A549 (cell line): ENCODE results near the gene ADAMTS15. TPM values are rescaled to one million over a fixed set of nuclear protein-coding genes. Genes with fewer than 3 reads are reported as not detected.

Experiments
- ATAC-seq, 2 experiments: fragments of 200-7000 bp in 1 of 2; fragments of >200 bp in 1 of 2; cut with Nextera tagmentation in 1 of 2; cut with Tn5 transposase in 1 of 2; 3 replicates each; pipeline versions ENCODE4 v1.8.0 to v1.9.1; 2018 to 2020; ENCODE audit warnings: mild to moderate bottlenecking in 1 of 2, moderate library complexity in 1 of 2
- CTCF ChIA-PET: fragments of 300-600 bp; sonication (Branson Sonifier 250); formaldehyde crosslinking; extraction: SDS; loops from one replicate; lab custom pipeline; 2021; ENCODE audit warnings: antibody characterized with exemption, inconsistent platforms; lab: Yijun Ruan, JAX
- POLR2A ChIA-PET: fragments of 350-600 bp; formaldehyde crosslinking; extraction: SDS; loops from one replicate; lab custom pipeline; 2021; ENCODE audit warnings: antibody characterized with exemption, inconsistent platforms; lab: Yijun Ruan, JAX
- DNase-seq, 2 experiments: peaks; one replicate each; pipeline versions ENCODE4 v3.0.0 to v3.0.0-alpha.2; 2011 to 2016; ENCODE audit warnings: low read depth in 1 of 2, low spot score in 1 of 2
- FAIRE-seq: peaks from 2 replicates; lab custom pipeline; 2011; peaks lifted over from hg19 to GRCh38; lab: Jason Lieb, UNC
- H3K27ac ChIP-seq, 2 experiments: fragments of >200 bp; sonication (Bioruptor Twin); formaldehyde crosslinking; 3 replicates each; pipeline ENCODE4 v1.5.1; 2016 to 2017
- H3K4me1 ChIP-seq: fragments of >200 bp; sonication (Bioruptor Twin); formaldehyde crosslinking; 3 replicates; pipeline ENCODE4 v1.6.1; 2016
- H3K4me2 ChIP-seq: fragments of >200 bp; sonication (Bioruptor Twin); formaldehyde crosslinking; 3 replicates; pipeline ENCODE4 v1.6.1; 2016
- H3K4me3 ChIP-seq: fragments of >200 bp; sonication (Bioruptor Twin); formaldehyde crosslinking; 3 replicates; pipeline ENCODE4 v1.5.1; 2016
- H3K9me3 ChIP-seq: fragments of >200 bp; sonication (Bioruptor Twin); formaldehyde crosslinking; 3 replicates; pipeline ENCODE4 v1.6.1; 2016
- BHLHE40 ChIP-seq: IDR thresholded peaks from 2 replicates; pipeline ENCODE4 v1.6.1; 2012; ENCODE audit warnings: low read depth, low read length, inconsistent platforms
- EHF ChIP-seq: fragments of 250-450 bp; sonication (Bioruptor Pico); IDR thresholded peaks from 2 replicates; pipeline ENCODE4 v1.5.0; 2020; ENCODE audit warnings: mild to moderate bottlenecking
- FOSB ChIP-seq: fragments of 250-450 bp; sonication (Bioruptor Pico); IDR thresholded peaks from 2 replicates; pipeline ENCODE4 v1.5.0; 2020; ENCODE audit warnings: mild to moderate bottlenecking, moderate library complexity
- FOXS1 ChIP-seq: fragments of 250-450 bp; sonication (Bioruptor Pico); IDR thresholded peaks from 2 replicates; pipeline ENCODE4 v1.5.0; 2020; ENCODE audit warnings: mild to moderate bottlenecking, moderate library complexity
- HOXA7 ChIP-seq: fragments of 250-450 bp; sonication (Bioruptor Pico); IDR thresholded peaks from 2 replicates; pipeline ENCODE4 v1.5.0; 2020; ENCODE audit warnings: mild to moderate bottlenecking, moderate library complexity
- KDM1A ChIP-seq: fragments of 200-600 bp; sonication (generic); IDR thresholded peaks from 2 replicates; pipeline ENCODE4 v1.6.1; 2016; ENCODE audit warnings: low read depth, mild to moderate bottlenecking
- MAFK ChIP-seq: fragments of 450-650 bp; IDR thresholded peaks from 2 replicates; pipeline ENCODE4 v1.6.1; 2014; ENCODE audit not compliant: partially characterized antibody
- NFE2L2 ChIP-seq: fragments of 150-350 bp; conservative IDR thresholded peaks from 2 replicates; pipeline ENCODE4 v1.6.1; 2014; ENCODE audit warnings: low read length
- POLR2A ChIP-seq: IDR thresholded peaks from 2 replicates; pipeline ENCODE4 v1.6.1; 2012; ENCODE audit warnings: mild to moderate bottlenecking, low read length
- RAD21 ChIP-seq, 2 experiments: fragments of >200 bp in 1 of 2; sonication (Bioruptor Twin) in 1 of 2; formaldehyde crosslinking in 1 of 2; IDR thresholded peaks in 1 of 2; conservative IDR thresholded peaks in 1 of 2; 2 replicates in 1 of 2; 3 replicates in 1 of 2; pipeline ENCODE4 v1.6.1; 2012 to 2018; ENCODE audit warnings: inconsistent platforms in 1 of 2
- RNF2 ChIP-seq: fragments of 200-600 bp; sonication (generic); IDR thresholded peaks from 2 replicates; pipeline ENCODE4 v1.6.1; 2016; ENCODE audit warnings: low read depth, mild to moderate bottlenecking, antibody characterized with exemption, moderate library complexity, borderline replicate concordance
- SREBF2 ChIP-seq: fragments of 450-650 bp; IDR thresholded peaks from 2 replicates; pipeline ENCODE4 v1.6.1; 2014; ENCODE audit warnings: mild to moderate bottlenecking, moderate library complexity
- TP53 ChIP-seq: fragments of 250-450 bp; sonication (Bioruptor Pico); IDR thresholded peaks from 2 replicates; pipeline ENCODE4 v1.5.0; 2021; ENCODE audit warnings: mild to moderate bottlenecking, moderate library complexity
- ZFP36 ChIP-seq: fragments of 450-650 bp; IDR thresholded peaks from 2 replicates; pipeline ENCODE4 v1.6.1; 2014; ENCODE audit warnings: borderline replicate concordance; ENCODE audit not compliant: partially characterized antibody
- ZNF302 ChIP-seq: fragments of 250-450 bp; sonication (Bioruptor Pico); IDR thresholded peaks from 2 replicates; pipeline ENCODE4 v1.9.0; 2021; ENCODE audit warnings: inconsistent platforms, mild to moderate bottlenecking, moderate library complexity
- WGBS: methylation state at CpG from one replicate; pipeline ENCODE4 v1.1.6; 2017; ENCODE audit errors: missing lambda C conversion rate; 5-methylcytosine and 5-hydroxymethylcytosine counted together
- polyA plus RNA-seq, 4 experiments: library from polyadenylated mRNA; depleted of rRNA in 3 of 4; stranded (reverse); fragments of >200 nt; fragmentation: RNase III in 1 of 4; extraction: RNeasy Plus Mini Kit Qiagen cat#74134 plus additional on column Dnase treatment in 1 of 4; gene quantifications; 2 replicates in 3 of 4; 3 replicates in 1 of 4; pipeline ENCODE4 v1.2.3, GENCODE V29; 2011 to 2017
- TF ChIP-seq, protein P1 (sequence below): fragments of 150-350 bp; IDR thresholded peaks from 2 replicates; pipeline ENCODE4 v1.6.1; 2014; ENCODE audit warnings: low read depth, mild to moderate bottlenecking, low read length
- TF ChIP-seq, protein P2 (sequence below): fragments of >200 bp; sonication (Bioruptor Twin); formaldehyde crosslinking; IDR thresholded peaks from 3 replicates; pipeline ENCODE4 v1.6.1; 2016
- TF ChIP-seq, protein P3 (sequence below): fragments of 200-600 bp; sonication (generic); IDR thresholded peaks from 2 replicates; pipeline ENCODE4 v1.6.1; 2016; ENCODE audit warnings: antibody characterized with exemption, mild to moderate bottlenecking, moderate library complexity
- TF ChIP-seq, protein P4 (sequence below): fragments of 250-450 bp; sonication (Bioruptor Pico); IDR thresholded peaks from 2 replicates; pipeline ENCODE4 v1.5.0; 2021; ENCODE audit warnings: mild to moderate bottlenecking, moderate library complexity, borderline replicate concordance
- TF ChIP-seq, protein P5 (sequence below): fragments of 450-650 bp; IDR thresholded peaks from 2 replicates; pipeline ENCODE4 v1.6.1; 2014; ENCODE audit warnings: antibody characterized with exemption
- TF ChIP-seq, protein P6 (sequence below): IDR thresholded peaks from 2 replicates; pipeline ENCODE4 v1.6.1; 2012; ENCODE audit warnings: low read depth, borderline replicate concordance

ADAMTS15 gene
- polyA plus RNA-seq, 2 of the 4 experiments (the other 2 are of a cell fraction) = 2.2 to 4.0 TPM

DNA sequence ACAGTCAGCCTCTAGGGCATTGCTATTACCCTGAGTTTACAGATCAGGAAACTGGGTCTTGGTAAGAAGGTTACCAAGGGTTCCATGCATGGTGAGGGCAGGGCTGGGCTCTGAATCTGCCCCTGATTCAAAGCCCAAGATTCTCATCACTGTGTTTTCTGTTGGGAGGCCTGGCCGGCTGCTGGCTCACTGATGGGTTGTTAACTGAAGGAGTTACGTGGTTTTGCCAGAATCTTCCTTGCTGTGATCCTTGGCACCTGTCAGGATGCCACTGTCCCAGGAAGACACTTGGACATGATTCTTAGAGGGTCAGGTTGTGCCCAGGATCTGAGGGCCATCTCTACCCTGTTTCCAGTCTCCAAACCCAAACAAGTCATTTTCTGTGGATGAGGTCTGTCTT lies 61.5 kb downstream of the ADAMTS15 start:
- Histone ChIP-seq H3K9me3 (0 out of 3 replicates have a peak, but pooled peaks cover 4% of the 10 kb centered on the region), H3K4me2 (no peak overlapping the region)
- TF ChIP-seq EHF (CRISPR knock-in tag) (no peak), RNF2 (no peak), FOSB (CRISPR knock-in tag) (no peak), HOXA7 (CRISPR knock-in tag) (no peak), ZNF302 (no peak), FOXS1 (CRISPR knock-in tag) (no peak), BHLHE40 (no peak), RAD21 (conservative IDR thresholded peaks at IDR 0.05 in 1 of 2, IDR thresholded peaks at IDR 0.05 in 1 of 2) (no peak), MAFK (no peak), KDM1A (no peak)
- TF ChIP-seq, protein P1, sequence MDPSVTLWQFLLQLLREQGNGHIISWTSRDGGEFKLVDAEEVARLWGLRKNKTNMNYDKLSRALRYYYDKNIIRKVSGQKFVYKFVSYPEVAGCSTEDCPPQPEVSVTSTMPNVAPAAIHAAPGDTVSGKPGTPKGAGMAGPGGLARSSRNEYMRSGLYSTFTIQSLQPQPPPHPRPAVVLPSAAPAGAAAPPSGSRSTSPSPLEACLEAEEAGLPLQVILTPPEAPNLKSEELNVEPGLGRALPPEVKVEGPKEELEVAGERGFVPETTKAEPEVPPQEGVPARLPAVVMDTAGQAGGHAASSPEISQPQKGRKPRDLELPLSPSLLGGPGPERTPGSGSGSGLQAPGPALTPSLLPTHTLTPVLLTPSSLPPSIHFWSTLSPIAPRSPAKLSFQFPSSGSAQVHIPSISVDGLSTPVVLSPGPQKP = no peak
- TF ChIP-seq, protein P2, sequence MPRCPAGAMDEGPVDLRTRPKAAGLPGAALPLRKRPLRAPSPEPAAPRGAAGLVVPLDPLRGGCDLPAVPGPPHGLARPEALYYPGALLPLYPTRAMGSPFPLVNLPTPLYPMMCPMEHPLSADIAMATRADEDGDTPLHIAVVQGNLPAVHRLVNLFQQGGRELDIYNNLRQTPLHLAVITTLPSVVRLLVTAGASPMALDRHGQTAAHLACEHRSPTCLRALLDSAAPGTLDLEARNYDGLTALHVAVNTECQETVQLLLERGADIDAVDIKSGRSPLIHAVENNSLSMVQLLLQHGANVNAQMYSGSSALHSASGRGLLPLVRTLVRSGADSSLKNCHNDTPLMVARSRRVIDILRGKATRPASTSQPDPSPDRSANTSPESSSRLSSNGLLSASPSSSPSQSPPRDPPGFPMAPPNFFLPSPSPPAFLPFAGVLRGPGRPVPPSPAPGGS = no peak
- TF ChIP-seq, all 56 proteins: peak for 0
- DNase-seq = no peak
- no peak for FAIRE-seq
- ChIA-PET CTCF (no interaction called here), POLR2A (no interaction called here)
- Histone ChIP-seq H3K4me3 (no peak overlapping the region), H3K27ac (no peak overlapping the region), H3K4me1 (no peaks in the 10 kb centered on the region)
- 83% methylated on average over 2 of the region's 2 CpGs for WGBS
- ATAC-seq = no peak

DNA sequence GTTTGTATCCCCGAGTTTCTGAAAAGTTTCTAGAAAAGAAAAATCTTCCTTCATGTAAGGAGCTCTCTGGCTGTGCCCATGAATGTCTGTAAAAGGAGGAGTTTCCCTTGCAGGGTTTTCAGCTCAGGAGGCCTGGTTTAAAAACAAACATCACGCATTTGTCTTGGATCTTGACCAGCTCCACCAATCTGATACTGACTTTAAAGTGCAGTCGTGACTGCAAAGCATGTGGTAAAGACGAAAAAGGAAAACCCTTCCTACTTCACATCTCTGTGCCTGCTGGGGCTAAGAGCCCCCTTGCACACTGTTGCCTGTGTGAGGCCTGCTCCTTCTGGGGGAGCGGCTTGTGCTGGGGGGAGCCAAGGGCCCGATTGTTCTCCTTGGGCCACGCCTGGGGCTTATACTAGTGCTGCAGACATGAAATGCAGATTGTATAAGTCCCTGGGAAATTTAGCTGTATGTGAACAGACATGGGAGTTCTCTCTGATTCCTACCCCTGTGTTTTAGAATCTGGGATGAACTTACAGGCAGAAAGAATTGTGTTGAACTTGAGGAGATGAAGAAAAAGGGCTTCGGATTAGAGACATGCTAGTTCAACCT lies 62.1 kb downstream of the ADAMTS15 start:
- H3K4me1 ChIP-seq = no peaks in the 10 kb centered on the region
- TF ChIP-seq HOXA7 (CRISPR knock-in tag) (no peak), ZFP36 (no peak), TP53 (CRISPR knock-in tag) (no peak), BHLHE40 (no peak), NFE2L2 (no peak), SREBF2 (no peak), EHF (CRISPR knock-in tag) (no peak), ZNF302 (no peak), POLR2A (no peak), FOSB (CRISPR knock-in tag) (no peak)
- TF ChIP-seq, protein P3, sequence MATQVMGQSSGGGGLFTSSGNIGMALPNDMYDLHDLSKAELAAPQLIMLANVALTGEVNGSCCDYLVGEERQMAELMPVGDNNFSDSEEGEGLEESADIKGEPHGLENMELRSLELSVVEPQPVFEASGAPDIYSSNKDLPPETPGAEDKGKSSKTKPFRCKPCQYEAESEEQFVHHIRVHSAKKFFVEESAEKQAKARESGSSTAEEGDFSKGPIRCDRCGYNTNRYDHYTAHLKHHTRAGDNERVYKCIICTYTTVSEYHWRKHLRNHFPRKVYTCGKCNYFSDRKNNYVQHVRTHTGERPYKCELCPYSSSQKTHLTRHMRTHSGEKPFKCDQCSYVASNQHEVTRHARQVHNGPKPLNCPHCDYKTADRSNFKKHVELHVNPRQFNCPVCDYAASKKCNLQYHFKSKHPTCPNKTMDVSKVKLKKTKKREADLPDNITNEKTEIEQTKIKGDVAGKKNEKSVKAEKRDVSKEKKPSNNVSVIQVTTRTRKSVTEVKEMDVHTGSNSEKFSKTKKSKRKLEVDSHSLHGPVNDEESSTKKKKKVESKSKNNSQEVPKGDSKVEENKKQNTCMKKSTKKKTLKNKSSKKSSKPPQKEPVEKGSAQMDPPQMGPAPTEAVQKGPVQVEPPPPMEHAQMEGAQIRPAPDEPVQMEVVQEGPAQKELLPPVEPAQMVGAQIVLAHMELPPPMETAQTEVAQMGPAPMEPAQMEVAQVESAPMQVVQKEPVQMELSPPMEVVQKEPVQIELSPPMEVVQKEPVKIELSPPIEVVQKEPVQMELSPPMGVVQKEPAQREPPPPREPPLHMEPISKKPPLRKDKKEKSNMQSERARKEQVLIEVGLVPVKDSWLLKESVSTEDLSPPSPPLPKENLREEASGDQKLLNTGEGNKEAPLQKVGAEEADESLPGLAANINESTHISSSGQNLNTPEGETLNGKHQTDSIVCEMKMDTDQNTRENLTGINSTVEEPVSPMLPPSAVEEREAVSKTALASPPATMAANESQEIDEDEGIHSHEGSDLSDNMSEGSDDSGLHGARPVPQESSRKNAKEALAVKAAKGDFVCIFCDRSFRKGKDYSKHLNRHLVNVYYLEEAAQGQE = no peak
- TF ChIP-seq, protein P4, sequence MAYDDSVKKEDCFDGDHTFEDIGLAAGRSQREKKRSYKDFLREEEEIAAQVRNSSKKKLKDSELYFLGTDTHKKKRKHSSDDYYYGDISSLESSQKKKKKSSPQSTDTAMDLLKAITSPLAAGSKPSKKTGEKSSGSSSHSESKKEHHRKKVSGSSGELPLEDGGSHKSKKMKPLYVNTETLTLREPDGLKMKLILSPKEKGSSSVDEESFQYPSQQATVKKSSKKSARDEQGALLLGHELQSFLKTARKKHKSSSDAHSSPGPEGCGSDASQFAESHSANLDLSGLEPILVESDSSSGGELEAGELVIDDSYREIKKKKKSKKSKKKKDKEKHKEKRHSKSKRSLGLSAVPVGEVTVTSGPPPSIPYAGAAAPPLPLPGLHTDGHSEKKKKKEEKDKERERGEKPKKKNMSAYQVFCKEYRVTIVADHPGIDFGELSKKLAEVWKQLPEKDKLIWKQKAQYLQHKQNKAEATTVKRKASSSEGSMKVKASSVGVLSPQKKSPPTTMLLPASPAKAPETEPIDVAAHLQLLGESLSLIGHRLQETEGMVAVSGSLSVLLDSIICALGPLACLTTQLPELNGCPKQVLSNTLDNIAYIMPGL (CRISPR knock-in tag) = no peak
- TF ChIP-seq, protein P5, sequence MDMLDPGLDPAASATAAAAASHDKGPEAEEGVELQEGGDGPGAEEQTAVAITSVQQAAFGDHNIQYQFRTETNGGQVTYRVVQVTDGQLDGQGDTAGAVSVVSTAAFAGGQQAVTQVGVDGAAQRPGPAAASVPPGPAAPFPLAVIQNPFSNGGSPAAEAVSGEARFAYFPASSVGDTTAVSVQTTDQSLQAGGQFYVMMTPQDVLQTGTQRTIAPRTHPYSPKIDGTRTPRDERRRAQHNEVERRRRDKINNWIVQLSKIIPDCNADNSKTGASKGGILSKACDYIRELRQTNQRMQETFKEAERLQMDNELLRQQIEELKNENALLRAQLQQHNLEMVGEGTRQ = no peak
- TF ChIP-seq, protein P1 = no peak
- TF ChIP-seq, protein P6, sequence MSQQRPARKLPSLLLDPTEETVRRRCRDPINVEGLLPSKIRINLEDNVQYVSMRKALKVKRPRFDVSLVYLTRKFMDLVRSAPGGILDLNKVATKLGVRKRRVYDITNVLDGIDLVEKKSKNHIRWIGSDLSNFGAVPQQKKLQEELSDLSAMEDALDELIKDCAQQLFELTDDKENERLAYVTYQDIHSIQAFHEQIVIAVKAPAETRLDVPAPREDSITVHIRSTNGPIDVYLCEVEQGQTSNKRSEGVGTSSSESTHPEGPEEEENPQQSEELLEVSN = no peak
- TF ChIP-seq, all 56 proteins: peak for 0
- FAIRE-seq (no peak), DNase-seq (no peak), ATAC-seq (no peak)
- H3K4me2 ChIP-seq = no peak overlapping the region
- POLR2A ChIA-PET = no interaction called here
- CTCF ChIA-PET = interaction anchor here (1.0 kb wide), 1 partner anchor 29 kb away, joined by 3 read pairs; no protein-coding TSS in a partner anchor
- 62% methylated on average over 7 of the region's 8 CpGs for WGBS
- H3K4me3 ChIP-seq = no peak overlapping the region
- H3K9me3 ChIP-seq = 0 out of 3 replicates have a peak, but pooled peaks cover 4% of the 10 kb centered on the region
- H3K27ac ChIP-seq = no peak overlapping the region
